Fibroblast of villous mesenchyme (primary cell): ENCODE results near the gene RNASEL. TPM values are rescaled to one million over a fixed set of nuclear protein-coding genes. Genes with fewer than 3 reads are reported as not detected.
A peak's percentile ranks its signal among the peaks of the same experiment; 100 is the strongest.
"Not testable (repeated sequence)": the region's sequence is repeated elsewhere in the genome, so short reads cannot be mapped to it uniquely, and the experiment has no call there.

Experiments used
- DNase-seq: peaks from one replicate; pipeline ENCODE4 v3.0.0-alpha.2; 2010; ENCODE audit warnings: low read depth
- H3K4me3 ChIP-seq: 2 replicates; pipeline ENCODE4 v1.5.1; 2011; ENCODE audit warnings: low read depth, mild to moderate bottlenecking, low read length
- CTCF ChIP-seq: IDR thresholded peaks from 2 replicates; pipeline ENCODE4 v1.5.1; 2012; ENCODE audit warnings: low read depth, mild to moderate bottlenecking, low read length; ENCODE audit not compliant: insufficient read depth
- total RNA-seq: library from RNA; depleted of rRNA; stranded (reverse); fragments of >200 nt; gene quantifications from 2 replicates; pipeline ENCODE4 v1.2.3, GENCODE V29; 2012

RNASEL gene
- 4.5 and 9.1 TPM in 2 replicates for total RNA-seq

- TF ChIP-seq CTCF: no peak
- peak; percentile 88 for DNase-seq
- H3K4me3 ChIP-seq: peak within 1 kb of the TSS; percentile 91
Observed at GRCh38 chr1:182588500-182589396, at the start of gene RNASEL. RNASEL (minus strand) TSS chr1:182589256; CDS start chr1:182586806, 2,450 bp downstream.

GRCh38 chr1:182637769-182638168 is 48.7 kb upstream of the RNASEL start:
- no peak for TF ChIP-seq CTCF
- DNase-seq: no peak
- H3K4me3 ChIP-seq: no peak overlapping the region

- H3K4me3 ChIP-seq: no peak overlapping the region
- DNase-seq: peak; percentile 40
- no peak for TF ChIP-seq CTCF
Observed at GRCh38 chr1:182635871-182636270, 46.8 kb upstream of the RNASEL start.

- no peak overlapping the region for H3K4me3 ChIP-seq
- peak; percentile 19 for DNase-seq
- no peak for TF ChIP-seq CTCF
Observed at GRCh38 chr1:182634306-182635072, 45.4 kb upstream of the RNASEL start.

GRCh38 chr1:182633657-182634281 is 44.7 kb upstream of the RNASEL start:
- DNase-seq: no peak
- TF ChIP-seq CTCF: no peak
- no peak overlapping the region for H3K4me3 ChIP-seq

GRCh38 chr1:182633031-182633430 is 44.0 kb upstream of the RNASEL start:
- no peak overlapping the region for H3K4me3 ChIP-seq
- no peak for DNase-seq
- no peak for TF ChIP-seq CTCF

- not testable (repeated sequence) for H3K4me3 ChIP-seq
- peak; percentile 46 for DNase-seq
Observed at GRCh38 chr1:182632441-182632857, 43.4 kb upstream of the RNASEL start.
